ENCODE results near the gene FAM32A. TPM values are rescaled to one million over a fixed set of nuclear protein-coding genes. Genes with fewer than 3 reads are reported as not detected.
A peak's percentile ranks its signal among the peaks of the same experiment; 100 is the strongest.

Gene FAM32A
- polyA plus RNA-seq, 3 donors, result 92.2 to 245 (median 219) TPM

DNA sequence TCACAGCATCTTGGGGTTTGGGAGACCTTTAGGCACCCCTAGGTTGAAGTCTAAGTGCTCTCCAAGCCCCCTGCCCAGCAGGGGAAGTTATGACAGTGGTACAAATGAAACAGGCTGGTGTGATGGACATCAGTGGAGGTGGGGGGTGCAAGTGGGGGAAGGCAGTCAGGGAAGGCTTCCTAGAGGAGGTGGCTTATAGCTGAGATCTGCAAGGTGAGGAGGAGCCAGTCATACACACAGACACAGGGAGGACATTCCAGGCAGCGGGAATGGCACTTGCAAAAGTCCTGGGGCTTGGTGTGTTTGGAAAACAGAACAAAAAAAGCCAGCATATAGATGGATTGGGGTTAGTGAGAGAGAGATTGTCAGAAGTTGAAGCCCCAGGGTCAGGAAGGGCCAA lies 30.1 kb upstream of the FAM32A start:
- Histone ChIP-seq H3K4me1 (ENCODE audit: control insufficient read depth in 1 of 2, insufficient read depth in 2 of 2, low read length in 2 of 2) (peaks cover 35 to 75% of the 10 kb centered on the region in 2 donors), H4K20me1 (ENCODE audit: insufficient read depth, low read length) (peaks cover 3% of the 10 kb centered on the region), H3K79me2 (ENCODE audit: insufficient read depth, low read length) (peaks cover 50% of the 10 kb centered on the region), H3K9me3 (replicated peaks in 1 of 2; ENCODE audit: control insufficient read depth in 1 of 2, insufficient read depth in 1 of 2, low read length in 2 of 2) (no peaks in the 10 kb centered on the region), H3K27ac (ENCODE audit: low read depth in 1 of 2, low read length in 2 of 2) (peak overlapping the region in 1 of 2 donors; percentile 28), H3K27me3 (ENCODE audit: control insufficient read depth in 2 of 2, insufficient read depth in 2 of 2, low read length in 2 of 2) (no peaks in the 10 kb centered on the region), H3K4me3 (replicated peaks in 1 of 3; ENCODE audit: low read depth in 2 of 3, low read length in 3 of 3) (no peak overlapping the region), H2AFZ (ENCODE audit: insufficient read depth, low read depth, low read length, poor library complexity, severe bottlenecking) (no peak overlapping the region), H3K9ac (ENCODE audit: insufficient read depth, low read length, poor library complexity, severe bottlenecking) (no peak overlapping the region), H3K36me3 (replicated peaks in 1 of 2; ENCODE audit: control insufficient read depth in 1 of 2, insufficient read depth in 2 of 2, low read length in 2 of 2) (peaks cover 48 to 72% of the 10 kb centered on the region in 2 donors), H3K4me2 (replicated peaks; ENCODE audit: extremely low read depth, low read length, poor library complexity, severe bottlenecking) (no peak overlapping the region)
- Mint-ChIP-seq H3K36me3 (peaks cover 56 to 79% of the 10 kb centered on the region in 2 donors), H3K4me3 (no peak overlapping the region), H3K27ac (peak overlapping the region in 6 of 7 donors; percentile 13 to 85 (median 50)), H3K9me3 (peaks cover 0 to 3% (median 0%) of the 10 kb centered on the region in 7 donors), H3K4me1 (peaks cover 62% of the 10 kb centered on the region), H3K27me3 (ENCODE audit: low read depth in 3 of 3) (peaks cover 0 to 2% (median 0%) of the 10 kb centered on the region in 3 donors)
- DNase-seq, result no peak
- TF ChIP-seq, protein P1, sequence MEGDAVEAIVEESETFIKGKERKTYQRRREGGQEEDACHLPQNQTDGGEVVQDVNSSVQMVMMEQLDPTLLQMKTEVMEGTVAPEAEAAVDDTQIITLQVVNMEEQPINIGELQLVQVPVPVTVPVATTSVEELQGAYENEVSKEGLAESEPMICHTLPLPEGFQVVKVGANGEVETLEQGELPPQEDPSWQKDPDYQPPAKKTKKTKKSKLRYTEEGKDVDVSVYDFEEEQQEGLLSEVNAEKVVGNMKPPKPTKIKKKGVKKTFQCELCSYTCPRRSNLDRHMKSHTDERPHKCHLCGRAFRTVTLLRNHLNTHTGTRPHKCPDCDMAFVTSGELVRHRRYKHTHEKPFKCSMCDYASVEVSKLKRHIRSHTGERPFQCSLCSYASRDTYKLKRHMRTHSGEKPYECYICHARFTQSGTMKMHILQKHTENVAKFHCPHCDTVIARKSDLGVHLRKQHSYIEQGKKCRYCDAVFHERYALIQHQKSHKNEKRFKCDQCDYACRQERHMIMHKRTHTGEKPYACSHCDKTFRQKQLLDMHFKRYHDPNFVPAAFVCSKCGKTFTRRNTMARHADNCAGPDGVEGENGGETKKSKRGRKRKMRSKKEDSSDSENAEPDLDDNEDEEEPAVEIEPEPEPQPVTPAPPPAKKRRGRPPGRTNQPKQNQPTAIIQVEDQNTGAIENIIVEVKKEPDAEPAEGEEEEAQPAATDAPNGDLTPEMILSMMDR (IDR thresholded peaks at IDR 0.05), result no peak
- WGBS (ENCODE audit: insufficient coverage), result no CpG with 5 or more reads among the region's 1 CpG
- intact Hi-C loops (cut with micrococcal nuclease), result no loop called here

DNA sequence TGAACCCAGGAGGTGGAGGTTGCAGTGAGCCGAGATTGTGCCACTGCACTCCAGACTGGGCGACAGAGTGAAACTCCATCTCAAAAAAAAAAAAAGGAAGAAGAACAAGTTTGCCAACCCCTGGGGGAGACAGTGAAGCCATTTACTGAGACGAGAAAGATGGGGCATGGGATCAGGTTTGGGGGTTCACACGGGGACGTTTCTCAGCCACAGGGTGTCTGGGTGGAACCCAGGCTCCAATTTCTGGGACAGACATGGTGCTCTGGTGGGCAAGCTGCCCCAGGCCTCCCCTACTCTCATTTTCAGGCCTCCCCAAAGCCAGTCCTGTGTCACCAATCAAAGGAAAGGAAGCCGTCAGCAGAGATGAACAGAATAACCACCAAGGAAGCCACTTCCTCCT lies 28.3 kb upstream of the FAM32A start:
- peaks cover 0 to 2% (median 0%) of the 10 kb centered on the region in 3 donors for H3K27me3 Mint-ChIP-seq (ENCODE audit: low read depth in 3 of 3)
- Histone ChIP-seq H3K4me3 (replicated peaks in 1 of 3; ENCODE audit: low read depth in 2 of 3, low read length in 3 of 3) (no peak overlapping the region), H3K9ac (ENCODE audit: insufficient read depth, low read length, poor library complexity, severe bottlenecking) (no peak overlapping the region), H2AFZ (ENCODE audit: insufficient read depth, low read depth, low read length, poor library complexity, severe bottlenecking) (no peak overlapping the region), H3K79me2 (ENCODE audit: insufficient read depth, low read length) (peaks cover 32% of the 10 kb centered on the region), H4K20me1 (ENCODE audit: insufficient read depth, low read length) (peaks cover 3% of the 10 kb centered on the region), H3K27me3 (ENCODE audit: control insufficient read depth in 2 of 2, insufficient read depth in 2 of 2, low read length in 2 of 2) (no peaks in the 10 kb centered on the region), H3K27ac (ENCODE audit: low read depth in 1 of 2, low read length in 2 of 2) (peak overlapping the region; percentile 24 to 38), H3K9me3 (replicated peaks in 1 of 2; ENCODE audit: control insufficient read depth in 1 of 2, insufficient read depth in 1 of 2, low read length in 2 of 2) (no peaks in the 10 kb centered on the region), H3K4me1 (ENCODE audit: control insufficient read depth in 1 of 2, insufficient read depth in 2 of 2, low read length in 2 of 2) (peaks cover 22 to 70% of the 10 kb centered on the region in 2 donors), H3K36me3 (replicated peaks in 1 of 2; ENCODE audit: control insufficient read depth in 1 of 2, insufficient read depth in 2 of 2, low read length in 2 of 2) (peaks cover 48 to 63% of the 10 kb centered on the region in 2 donors), H3K4me2 (replicated peaks; ENCODE audit: extremely low read depth, low read length, poor library complexity, severe bottlenecking) (no peak overlapping the region)
- peaks cover 52 to 63% of the 10 kb centered on the region in 2 donors for H3K36me3 Mint-ChIP-seq
- TF ChIP-seq, protein P1 (IDR thresholded peaks at IDR 0.05), result no peak
- intact Hi-C loops (cut with micrococcal nuclease), result no loop called here
- H3K4me1 Mint-ChIP-seq, result peaks cover 64% of the 10 kb centered on the region
- WGBS (ENCODE audit: insufficient coverage), result 10% methylated on average over 2 of the region's 6 CpGs
- H3K4me3 Mint-ChIP-seq, result no peak overlapping the region
- no peak for DNase-seq
- peaks cover 0 to 3% (median 0%) of the 10 kb centered on the region in 7 donors for H3K9me3 Mint-ChIP-seq
- H3K27ac Mint-ChIP-seq, result peak overlapping the region; percentile 56 to 88 (median 74)
